GM18526 (cell line): ENCODE data around the gene SSBP2.

Experiments
- POLR2A ChIP-seq: IDR thresholded peaks from 3 replicates; pipeline ENCODE4 v1.6.1; 2011; ENCODE audit not compliant: insufficient read length; ENCODE audit errors: extremely low read depth

SSBP2 gene

GRCh38 chr5:81755320-81755719 is 4.4 kb upstream of the SSBP2 start:
- TF ChIP-seq POLR2A, result no peak

- no peak for TF ChIP-seq POLR2A
Measured at GRCh38 chr5:81754621-81755020, 3.7 kb upstream of the SSBP2 start.

- TF ChIP-seq POLR2A, result no peak
Measured at GRCh38 chr5:81753429-81753828, 2.5 kb upstream of the SSBP2 start.

GRCh38 chr5:81752644-81752963 is 1.7 kb upstream of the SSBP2 start:
- TF ChIP-seq POLR2A, result no peak

GRCh38 chr5:81751836-81752643 is 1.1 kb upstream of the SSBP2 start:
- TF ChIP-seq POLR2A, result no peak

- no peak for TF ChIP-seq POLR2A
Measured at GRCh38 chr5:81750308-81751008, 439 bp downstream of the SSBP2 start.

- no peak for TF ChIP-seq POLR2A
Measured at GRCh38 chr5:81749561-81750307, 1.2 kb downstream of the SSBP2 start.

- no peak for TF ChIP-seq POLR2A
Measured at GRCh38 chr5:81749192-81749560, 1.7 kb downstream of the SSBP2 start.

GRCh38 chr5:81748556-81748955 is 2.3 kb downstream of the SSBP2 start:
- TF ChIP-seq POLR2A, result no peak

GRCh38 chr5:81747030-81747429 is 3.9 kb downstream of the SSBP2 start:
- TF ChIP-seq POLR2A, result no peak

GRCh38 chr5:81740758-81741157 is 10.1 kb downstream of the SSBP2 start:
- TF ChIP-seq POLR2A, result no peak

GRCh38 chr5:81739291-81739690 is 11.6 kb downstream of the SSBP2 start:
- no peak for TF ChIP-seq POLR2A

- no peak for TF ChIP-seq POLR2A
Measured at GRCh38 chr5:81729276-81729675, 21.6 kb downstream of the SSBP2 start.

- TF ChIP-seq POLR2A, result no peak
Measured at GRCh38 chr5:81728301-81728700, 22.6 kb downstream of the SSBP2 start.

- no peak for TF ChIP-seq POLR2A
Measured at GRCh38 chr5:81726297-81726696, 24.6 kb downstream of the SSBP2 start.

- no peak for TF ChIP-seq POLR2A
Measured at GRCh38 chr5:81724571-81724970, 26.3 kb downstream of the SSBP2 start.

GRCh38 chr5:81724108-81724507 is 26.8 kb downstream of the SSBP2 start:
- TF ChIP-seq POLR2A, result no peak

GRCh38 chr5:81721049-81721448 is 29.8 kb downstream of the SSBP2 start:
- no peak for TF ChIP-seq POLR2A
